Activated naive CD8-positive, alpha-beta T cell treated with anti-CD3 and anti-CD28 coated beads, Interleukin-2, amount 10 ng/mL, durations not matched to agents 7 days and 5 days (primary cell): ENCODE data around the gene PCDHA12. TPM values are rescaled to one million over a fixed set of nuclear protein-coding genes. Genes with fewer than 3 reads are reported as not detected.
A peak's percentile ranks its signal among the peaks of the same experiment; 100 is the strongest.
"Not testable (repeated sequence)": the region's sequence is repeated elsewhere in the genome, so short reads cannot be mapped to it uniquely, and the experiment has no call there.

ENCODE experiments used
- ATAC-seq: fragments of 150-1000 bp; cut with Tn5 transposase; one replicate; pipeline ENCODE4 v1.10.0; 2021; ENCODE audit warnings: low read depth, moderate library complexity
- POLR2A ChIA-PET: fragments of 350-600 bp; sonication (Branson Sonifier 250); formaldehyde crosslinking; loops from one replicate; lab custom pipeline; 2021; ENCODE audit warnings: antibody characterized with exemption; lab: Charles Lee
- DNase-seq: peaks from one replicate; pipeline ENCODE4 v3.0.0; 2021
- H3K27ac Mint-ChIP-seq: one replicate; pipeline ENCODE4 v1.8.0; 2022; ENCODE audit warnings: mild to moderate bottlenecking, mixed read lengths
- H3K27me3 Mint-ChIP-seq: one replicate; pipeline ENCODE4 v1.8.0; 2022; ENCODE audit warnings: mild to moderate bottlenecking, moderate library complexity, mixed read lengths
- H3K36me3 Mint-ChIP-seq: one replicate; pipeline ENCODE4 v1.8.0; 2021; ENCODE audit warnings: mild to moderate bottlenecking, mixed read lengths
- H3K4me1 Mint-ChIP-seq: one replicate; pipeline ENCODE4 v1.8.0; 2021; ENCODE audit warnings: mixed read lengths
- H3K4me3 Mint-ChIP-seq: one replicate; pipeline ENCODE4 v1.8.0; 2022; ENCODE audit warnings: mild to moderate bottlenecking, moderate library complexity, mixed read lengths
- H3K9me3 Mint-ChIP-seq: one replicate; pipeline ENCODE4 v1.8.0; 2021; ENCODE audit warnings: mixed read lengths
- total RNA-seq, 2 experiments: library from RNA; stranded (reverse); gene quantifications; one replicate each; pipeline ENCODE4 v1.2.3, GENCODE V29; 2021

The PCDHA12 gene
- total RNA-seq, 2 experiments from 2014 or later, result not detected

GRCh38 chr5:140848139-140849102, 26.7 kb upstream of the PCDHA12 start, which contains the start of gene PCDHA9:
Gene PCDHA9 (plus strand): TSS chr5:140848382. CDS start chr5:140848496, 114 bp downstream.
- H3K4me3 Mint-ChIP-seq, H3K9me3 Mint-ChIP-seq, H3K36me3 Mint-ChIP-seq, H3K4me1 Mint-ChIP-seq, H3K27me3 Mint-ChIP-seq, ATAC-seq, H3K27ac Mint-ChIP-seq, DNase-seq, POLR2A ChIA-PET: not testable (repeated sequence)

- H3K9me3 Mint-ChIP-seq, POLR2A ChIA-PET, H3K36me3 Mint-ChIP-seq, H3K27me3 Mint-ChIP-seq, H3K4me3 Mint-ChIP-seq, ATAC-seq, H3K27ac Mint-ChIP-seq, DNase-seq, H3K4me1 Mint-ChIP-seq: not testable (repeated sequence)
Measured at GRCh38 chr5:140849831-140850634, 25.1 kb upstream of the PCDHA12 start.

- POLR2A ChIA-PET, result no interaction called here
- no peak within 1 kb of the TSS for H3K4me3 Mint-ChIP-seq
- H3K27me3 Mint-ChIP-seq, result no peaks in the 10 kb centered on the region
Measured at GRCh38 chr5:140855772-140856674, 19.1 kb upstream of the PCDHA12 start, which contains the start of gene PCDHA10. Gene PCDHA10 (plus strand): TSS chr5:140855897. CDS start chr5:140856049, 152 bp downstream.

GRCh38 chr5:140857177-140857986, 17.7 kb upstream of the PCDHA12 start:
- ATAC-seq (no peak), DNase-seq (no peak)
- H3K27me3 Mint-ChIP-seq, result no peaks in the 10 kb centered on the region
- POLR2A ChIA-PET, result no interaction called here
- H3K27ac Mint-ChIP-seq, result peak overlapping the region; percentile 51
- no peaks in the 10 kb centered on the region for H3K36me3 Mint-ChIP-seq
- H3K4me3 Mint-ChIP-seq, result no peak overlapping the region
- H3K9me3 Mint-ChIP-seq, result peaks cover 14% of the 10 kb centered on the region
- no peaks in the 10 kb centered on the region for H3K4me1 Mint-ChIP-seq

More at GRCh38 chr5:140855772-140856674, 19.1 kb upstream of the PCDHA12 start, which contains the start of gene PCDHA10:
- peaks cover 10% of the 10 kb centered on the region for H3K9me3 Mint-ChIP-seq
- no peaks in the 10 kb centered on the region for H3K36me3 Mint-ChIP-seq
- ATAC-seq (no peak), DNase-seq (no peak)
- no peaks in the 10 kb centered on the region for H3K4me1 Mint-ChIP-seq
- H3K27ac Mint-ChIP-seq, result no peak within 1 kb of the TSS

- no peak for ATAC-seq
- POLR2A ChIA-PET, result no interaction called here
- no peaks in the 10 kb centered on the region for H3K27me3 Mint-ChIP-seq
- no peak overlapping the region for H3K27ac Mint-ChIP-seq
- no peak for DNase-seq
- no peaks in the 10 kb centered on the region for H3K36me3 Mint-ChIP-seq
- H3K4me1 Mint-ChIP-seq, result no peaks in the 10 kb centered on the region
- no peak overlapping the region for H3K4me3 Mint-ChIP-seq
- peaks cover 14% of the 10 kb centered on the region for H3K9me3 Mint-ChIP-seq
Measured at GRCh38 chr5:140857987-140858240, 17.2 kb upstream of the PCDHA12 start.

- DNase-seq (no peak), ATAC-seq (no peak)
- no peaks in the 10 kb centered on the region for H3K27me3 Mint-ChIP-seq
- POLR2A ChIA-PET, result no interaction called here
- H3K36me3 Mint-ChIP-seq, result no peaks in the 10 kb centered on the region
- H3K4me3 Mint-ChIP-seq, result no peak overlapping the region
- no peak overlapping the region for H3K27ac Mint-ChIP-seq
- peaks cover 6% of the 10 kb centered on the region for H3K9me3 Mint-ChIP-seq
- H3K4me1 Mint-ChIP-seq, result no peaks in the 10 kb centered on the region
Measured at GRCh38 chr5:140862441-140863295, 12.4 kb upstream of the PCDHA12 start.

- H3K4me1 Mint-ChIP-seq, result no peaks in the 10 kb centered on the region
- peaks cover 9% of the 10 kb centered on the region for H3K9me3 Mint-ChIP-seq
- peaks cover 2% of the 10 kb centered on the region for H3K27me3 Mint-ChIP-seq
- ATAC-seq (no peak), DNase-seq (no peak)
- no peak within 1 kb of the TSS for H3K4me3 Mint-ChIP-seq
- peak within 1 kb of the TSS; percentile 30 for H3K27ac Mint-ChIP-seq
- H3K36me3 Mint-ChIP-seq, result no peaks in the 10 kb centered on the region
- POLR2A ChIA-PET, result no interaction called here
Measured at GRCh38 chr5:140868721-140869554, 6.2 kb upstream of the PCDHA12 start, which contains the start of gene PCDHA11. Gene PCDHA11 (plus strand): TSS chr5:140868957. CDS start chr5:140869104, 147 bp downstream.

- Mint-ChIP-seq H3K27me3 (peaks cover 6% of the 10 kb centered on the region), H3K4me1 (no peaks in the 10 kb centered on the region), H3K4me3 (no peak overlapping the region), H3K27ac (peak overlapping the region; percentile 30), H3K9me3 (peaks cover 14% of the 10 kb centered on the region), H3K36me3 (no peaks in the 10 kb centered on the region)
- no peak for DNase-seq
- ATAC-seq, result no peak
- POLR2A ChIA-PET, result no interaction called here
Measured at GRCh38 chr5:140869555-140869886, 5.6 kb upstream of the PCDHA12 start.

- DNase-seq, result no peak
- no peak overlapping the region for H3K4me3 Mint-ChIP-seq
- H3K9me3 Mint-ChIP-seq, result peaks cover 14% of the 10 kb centered on the region
- H3K4me1 Mint-ChIP-seq, result no peaks in the 10 kb centered on the region
- peaks cover 6% of the 10 kb centered on the region for H3K27me3 Mint-ChIP-seq
- no peaks in the 10 kb centered on the region for H3K36me3 Mint-ChIP-seq
- no peak for ATAC-seq
- H3K27ac Mint-ChIP-seq, result no peak overlapping the region
- POLR2A ChIA-PET, result no interaction called here
Measured at GRCh38 chr5:140870221-140871201, 4.6 kb upstream of the PCDHA12 start.

GRCh38 chr5:140876541-140877261, 1.6 kb downstream of the PCDHA12 start:
- ATAC-seq, H3K27ac Mint-ChIP-seq, H3K36me3 Mint-ChIP-seq, H3K4me3 Mint-ChIP-seq, H3K27me3 Mint-ChIP-seq, DNase-seq, H3K4me1 Mint-ChIP-seq, POLR2A ChIA-PET: not testable (repeated sequence)
- H3K9me3 Mint-ChIP-seq, result peaks cover 22% of the 10 kb centered on the region
